ENCODE measurements around the gene MAN2B2. TPM values are rescaled to one million over a fixed set of nuclear protein-coding genes. Genes with fewer than 3 reads are reported as not detected.
"Not testable (repeated sequence)": the region's sequence is repeated elsewhere in the genome, so short reads cannot be mapped to it uniquely, and the experiment has no call there.

MAN2B2 gene
- polyA plus RNA-seq, 3 donors = 17.1 to 20.5 (median 18.0) TPM

- peak; percentile 95 for DNase-seq
These were observed 65.5 kb downstream of the MAN2B2 start, which contains the start of gene MRFAP1 for GRCh38 chr4:6640292-6641163. TSS of gene MRFAP1 (plus strand) at chr4:6640685. CDS start at chr4:6640863, 178 bp downstream.

- peak; percentile 54 for DNase-seq
These were observed 66.4 kb downstream of the MAN2B2 start for GRCh38 chr4:6641164-6641970.

- DNase-seq = no peak
These were observed 67.0 kb downstream of the MAN2B2 start for GRCh38 chr4:6641971-6642320.

GRCh38 chr4:6643141-6643847 is 68.3 kb downstream of the MAN2B2 start:
- no peak for DNase-seq

- DNase-seq = no peak
These were observed 70.0 kb downstream of the MAN2B2 start for GRCh38 chr4:6644792-6645530.

- no peak for DNase-seq
These were observed 72.2 kb downstream of the MAN2B2 start for GRCh38 chr4:6647169-6647568.

- DNase-seq = no peak
These were observed 72.7 kb downstream of the MAN2B2 start for GRCh38 chr4:6647582-6648230.

- no peak for DNase-seq
These were observed 74.2 kb downstream of the MAN2B2 start for GRCh38 chr4:6649216-6649615.

GRCh38 chr4:6654211-6654610 is 79.2 kb downstream of the MAN2B2 start:
- not testable (repeated sequence) for DNase-seq

GRCh38 chr4:6655291-6655690 is 80.3 kb downstream of the MAN2B2 start:
- DNase-seq = not testable (repeated sequence)

GRCh38 chr4:6655924-6656323 is 80.9 kb downstream of the MAN2B2 start:
- no peak for DNase-seq

- DNase-seq = no peak
These were observed 82.5 kb downstream of the MAN2B2 start for GRCh38 chr4:6657242-6658208.

GRCh38 chr4:6658209-6658595 is 83.2 kb downstream of the MAN2B2 start:
- no peak for DNase-seq

- DNase-seq = no peak
These were observed 83.6 kb downstream of the MAN2B2 start for GRCh38 chr4:6658597-6659075.

- DNase-seq = no peak
These were observed 84.9 kb downstream of the MAN2B2 start for GRCh38 chr4:6659897-6660296.

- no peak for DNase-seq
These were observed 85.4 kb downstream of the MAN2B2 start for GRCh38 chr4:6660430-6660829.

- DNase-seq = no peak
These were observed 87.6 kb downstream of the MAN2B2 start for GRCh38 chr4:6662591-6662990.

- DNase-seq = no peak
These were observed 88.8 kb downstream of the MAN2B2 start for GRCh38 chr4:6663596-6664393.

GRCh38 chr4:6665320-6665654 is 90.3 kb downstream of the MAN2B2 start:
- DNase-seq = no peak
